GM12892 (cell line): ENCODE data around the gene CCDC122.

Source experiments
- DNase-seq: peaks from one replicate; pipeline ENCODE4 v3.0.0; 2011; ENCODE audit not compliant: insufficient read length
- FAIRE-seq: peaks from 2 replicates; lab custom pipeline; 2011; peaks lifted over from hg19 to GRCh38; lab: Jason Lieb, UNC
- POLR2A ChIP-seq: IDR thresholded peaks from 2 replicates; pipeline ENCODE4 v1.6.1; 2011; ENCODE audit warnings: low read depth, low read length, control low read depth
- POLR2AphosphoS5 ChIP-seq: IDR thresholded peaks from 2 replicates; pipeline ENCODE4 v1.6.1; 2011; ENCODE audit warnings: low read depth, low read length, control low read depth
- TAF1 ChIP-seq: IDR thresholded peaks from 2 replicates; pipeline ENCODE4 v1.6.1; 2011; ENCODE audit warnings: low read depth, mild to moderate bottlenecking, control low read depth, low read length, borderline replicate concordance

Gene CCDC122

GRCh38 chr13:43794416-43794815 is 85.1 kb downstream of the CCDC122 start:
- no peak for FAIRE-seq
- no peak for TF ChIP-seq TAF1
- no peak for TF ChIP-seq POLR2AphosphoS5
- TF ChIP-seq POLR2A: no peak
- no peak for DNase-seq

- no peak for DNase-seq
- FAIRE-seq: no peak
- TF ChIP-seq POLR2A (no peak), TAF1 (no peak), POLR2AphosphoS5 (no peak)
Observed at GRCh38 chr13:43792076-43792881, 87.3 kb downstream of the CCDC122 start.

GRCh38 chr13:43787997-43788396 is 91.5 kb downstream of the CCDC122 start:
- FAIRE-seq (no peak), DNase-seq (no peak)
- TF ChIP-seq POLR2AphosphoS5 (no peak), POLR2A (no peak), TAF1 (no peak)

DNA sequence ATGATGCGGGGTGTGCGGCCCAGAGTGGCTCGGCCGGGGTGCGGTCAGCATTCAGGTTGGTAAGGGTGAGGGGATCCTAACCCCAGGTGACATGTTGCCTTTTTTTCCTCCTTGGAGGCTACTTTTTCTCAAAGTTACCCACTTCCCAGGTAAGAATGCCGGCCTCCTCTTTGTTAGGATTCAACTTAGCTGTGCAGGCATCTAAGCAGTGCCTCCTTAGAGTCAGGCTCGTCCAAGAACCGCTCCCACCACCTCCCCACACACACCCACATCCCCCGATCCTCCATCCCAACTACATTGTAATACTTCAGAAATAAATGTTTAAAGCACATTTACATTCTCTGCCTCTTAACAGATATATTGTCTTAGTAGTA is 92.0 kb downstream of the CCDC122 start:
- no peak for TF ChIP-seq TAF1
- no peak for TF ChIP-seq POLR2A
- no peak for TF ChIP-seq POLR2AphosphoS5
- FAIRE-seq (no peak), DNase-seq (peak; percentile 16)

DNA sequence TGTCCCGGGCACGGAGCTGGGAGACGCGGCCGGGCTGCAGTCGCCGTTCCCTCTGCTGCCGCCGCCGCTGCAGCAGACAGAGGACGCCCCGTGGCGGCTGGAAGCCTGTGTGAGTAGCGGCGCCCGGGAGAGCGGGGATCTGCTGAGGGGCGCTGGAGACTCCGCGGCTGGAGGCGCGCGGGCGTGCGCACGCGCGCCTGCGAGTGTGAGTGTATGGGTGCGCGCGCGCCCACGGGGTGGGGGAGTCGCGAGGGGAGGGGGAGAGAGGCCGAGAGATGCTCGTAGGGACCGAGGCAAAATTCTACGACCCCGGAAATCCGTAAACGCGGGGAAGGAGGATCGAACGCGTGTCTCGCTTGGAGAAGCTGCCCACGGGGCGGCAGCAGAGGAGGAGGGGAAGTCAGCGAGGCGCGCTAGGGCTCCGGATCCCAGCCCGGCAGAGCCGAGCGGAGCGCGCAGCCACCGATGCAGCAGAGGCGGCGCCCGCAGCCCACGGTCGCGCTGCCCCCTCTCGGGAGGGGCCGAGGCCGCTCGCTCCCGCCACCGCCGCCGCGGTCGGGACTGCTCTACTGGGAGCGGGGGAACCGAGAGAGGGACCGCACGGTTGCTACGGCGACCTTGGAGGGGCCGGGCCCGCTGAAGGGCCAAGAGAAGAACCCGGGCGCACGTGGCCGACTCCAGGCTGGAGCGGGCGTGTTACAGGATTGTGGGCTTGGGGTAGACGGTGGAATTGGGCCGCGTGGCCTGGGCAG is 92.6 kb downstream of the CCDC122 start, which contains the start of gene ENOX1:
TSS of gene ENOX1 (minus strand) at position 207 of the 752 bp plus-strand sequence.
- FAIRE-seq (peak; percentile 65), DNase-seq (peak; percentile 41)
- TF ChIP-seq TAF1 (no peak), POLR2AphosphoS5 (no peak), POLR2A (no peak)

DNA sequence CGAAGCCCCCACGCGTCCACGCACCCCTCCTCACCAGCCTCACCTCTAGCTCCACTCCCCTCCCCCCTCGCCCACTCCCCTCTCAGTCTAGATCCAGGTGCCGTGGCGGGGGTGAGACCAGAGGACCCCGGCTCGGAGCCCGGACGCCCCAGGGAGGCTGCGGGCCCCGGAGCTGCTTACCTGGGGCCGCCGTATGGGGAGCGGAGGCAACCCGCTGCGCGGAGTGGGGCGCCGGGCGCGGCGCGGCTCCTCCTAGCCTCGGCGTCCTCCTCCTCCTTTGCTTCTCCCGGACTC is 93.1 kb downstream of the CCDC122 start:
- TF ChIP-seq TAF1 (no peak), POLR2AphosphoS5 (no peak)
- FAIRE-seq (no peak), DNase-seq (no peak)
